ENCODE measurements around the gene INPP5D.
"Not testable (repeated sequence)": the region's sequence is repeated elsewhere in the genome, so short reads cannot be mapped to it uniquely, and the experiment has no call there.

INPP5D gene

GRCh38 chr2:233189025-233189424 is 128.9 kb downstream of the INPP5D start:
- no peak for DNase-seq

GRCh38 chr2:233191016-233191415 is 130.9 kb downstream of the INPP5D start:
- not testable (repeated sequence) for DNase-seq

GRCh38 chr2:233193738-233194137 is 133.6 kb downstream of the INPP5D start:
- DNase-seq: no peak

- no peak for DNase-seq
These were observed 134.9 kb downstream of the INPP5D start for GRCh38 chr2:233195027-233195426.

GRCh38 chr2:233197022-233197421 is 136.9 kb downstream of the INPP5D start:
- no peak for DNase-seq

GRCh38 chr2:233198026-233198425 is 137.9 kb downstream of the INPP5D start:
- DNase-seq: no peak

GRCh38 chr2:233199870-233200269 is 139.7 kb downstream of the INPP5D start:
- DNase-seq: no peak

GRCh38 chr2:233200790-233201189 is 140.6 kb downstream of the INPP5D start:
- not testable (repeated sequence) for DNase-seq

GRCh38 chr2:233201258-233202013 is 141.3 kb downstream of the INPP5D start:
- DNase-seq: no peak

GRCh38 chr2:233202531-233202944 is 142.4 kb downstream of the INPP5D start:
- DNase-seq: no peak

- DNase-seq: no peak
These were observed 142.9 kb downstream of the INPP5D start for GRCh38 chr2:233203060-233203459.

- no peak for DNase-seq
These were observed 144.3 kb downstream of the INPP5D start for GRCh38 chr2:233204286-233204936.

GRCh38 chr2:233208382-233209116 is 148.4 kb downstream of the INPP5D start:
- DNase-seq: no peak

GRCh38 chr2:233209117-233209532 is 149.0 kb downstream of the INPP5D start:
- no peak for DNase-seq

GRCh38 chr2:233209533-233210171 is 149.5 kb downstream of the INPP5D start:
- peak in 2 of 3 experiments; percentile 53 to 70 for DNase-seq

GRCh38 chr2:233210281-233210680 is 150.1 kb downstream of the INPP5D start:
- DNase-seq: no peak

- DNase-seq: no peak
These were observed 150.9 kb downstream of the INPP5D start for GRCh38 chr2:233210843-233211547.

GRCh38 chr2:233211548-233211895 is 151.4 kb downstream of the INPP5D start:
- no peak for DNase-seq

- no peak for DNase-seq
These were observed 152.9 kb downstream of the INPP5D start for GRCh38 chr2:233213011-233213410.

- no peak for DNase-seq
These were observed 153.8 kb downstream of the INPP5D start for GRCh38 chr2:233213975-233214374.

GRCh38 chr2:233217892-233218377 is 157.8 kb downstream of the INPP5D start:
- DNase-seq: no peak

GRCh38 chr2:233218836-233219235 is 158.7 kb downstream of the INPP5D start:
- no peak for DNase-seq
